ENCODE measurements around the gene CNTNAP5. TPM values are rescaled to one million over a fixed set of nuclear protein-coding genes. Genes with fewer than 3 reads are reported as not detected.

Gene CNTNAP5
- total and polyA plus RNA-seq, 2 experiments from 2014 or later = 0.03 TPM; not detected in 1

- H3K27me3 ChIP-seq = no peaks in the 10 kb centered on the region
- DNase-seq (ENCODE audit: low read depth in 1 of 2, low spot score in 1 of 2) = peak in 1 of 2 donors; percentile 91
- no peak for TF ChIP-seq CTCF (IDR thresholded peaks at IDR 0.05; ENCODE audit: low read depth, low read length)
- H3K9me3 ChIP-seq (ENCODE audit: low read depth) = no peaks in the 10 kb centered on the region
- no peak overlapping the region for H3K27ac ChIP-seq
- H3K36me3 ChIP-seq = no peaks in the 10 kb centered on the region
- peaks cover 11% of the 10 kb centered on the region for H3K4me1 ChIP-seq (ENCODE audit: low read depth)
- H3K4me3 ChIP-seq = no peak overlapping the region
Observed at GRCh38 chr2:124267794-124268193, 242.7 kb downstream of the CNTNAP5 start.

GRCh38 chr2:124269348-124269747 is 244.3 kb downstream of the CNTNAP5 start:
- H3K9me3 ChIP-seq (ENCODE audit: low read depth) = no peaks in the 10 kb centered on the region
- TF ChIP-seq CTCF (IDR thresholded peaks at IDR 0.05; ENCODE audit: low read depth, low read length) = no peak
- peak in 1 of 2 donors; percentile 23 for DNase-seq (ENCODE audit: low read depth in 1 of 2, low spot score in 1 of 2)
- H3K4me1 ChIP-seq (ENCODE audit: low read depth) = peaks cover 11% of the 10 kb centered on the region
- no peaks in the 10 kb centered on the region for H3K36me3 ChIP-seq
- H3K27ac ChIP-seq = peak overlapping the region; percentile 30
- no peaks in the 10 kb centered on the region for H3K27me3 ChIP-seq
- H3K4me3 ChIP-seq = no peak overlapping the region

GRCh38 chr2:124272261-124272841 is 247.3 kb downstream of the CNTNAP5 start:
- no peak overlapping the region for H3K27ac ChIP-seq
- H3K4me1 ChIP-seq (ENCODE audit: low read depth) = peaks cover 11% of the 10 kb centered on the region
- H3K27me3 ChIP-seq = no peaks in the 10 kb centered on the region
- H3K4me3 ChIP-seq = no peak overlapping the region
- H3K9me3 ChIP-seq (ENCODE audit: low read depth) = no peaks in the 10 kb centered on the region
- DNase-seq (ENCODE audit: low read depth in 1 of 2, low spot score in 1 of 2) = no peak
- no peak for TF ChIP-seq CTCF (IDR thresholded peaks at IDR 0.05; ENCODE audit: low read depth, low read length)
- no peaks in the 10 kb centered on the region for H3K36me3 ChIP-seq

GRCh38 chr2:124281541-124281940 is 256.5 kb downstream of the CNTNAP5 start:
- no peaks in the 10 kb centered on the region for H3K27me3 ChIP-seq
- DNase-seq (ENCODE audit: low read depth in 1 of 2, low spot score in 1 of 2) = no peak
- no peak for TF ChIP-seq CTCF (IDR thresholded peaks at IDR 0.05; ENCODE audit: low read depth, low read length)
- H3K27ac ChIP-seq = no peak overlapping the region
- H3K36me3 ChIP-seq = no peaks in the 10 kb centered on the region
- H3K4me1 ChIP-seq (ENCODE audit: low read depth) = no peaks in the 10 kb centered on the region
- no peak overlapping the region for H3K4me3 ChIP-seq
- no peaks in the 10 kb centered on the region for H3K9me3 ChIP-seq (ENCODE audit: low read depth)

- no peaks in the 10 kb centered on the region for H3K9me3 ChIP-seq (ENCODE audit: low read depth)
- no peak for TF ChIP-seq CTCF (IDR thresholded peaks at IDR 0.05; ENCODE audit: low read depth, low read length)
- H3K27me3 ChIP-seq = no peaks in the 10 kb centered on the region
- no peaks in the 10 kb centered on the region for H3K36me3 ChIP-seq
- no peaks in the 10 kb centered on the region for H3K4me1 ChIP-seq (ENCODE audit: low read depth)
- H3K27ac ChIP-seq = no peak overlapping the region
- DNase-seq (ENCODE audit: low read depth in 1 of 2, low spot score in 1 of 2) = peak; percentile 64 to 74
- H3K4me3 ChIP-seq = no peak overlapping the region
Observed at GRCh38 chr2:124283096-124283495, 258.0 kb downstream of the CNTNAP5 start.
